Measurements from ENCODE around the gene SLC35E4.
"Not testable (repeated sequence)": the region's sequence is repeated elsewhere in the genome, so short reads cannot be mapped to it uniquely, and the experiment has no call there.

SLC35E4 gene

GRCh38 chr22:30652852-30653251, 17.3 kb downstream of the SLC35E4 start:
- no peak for DNase-seq

GRCh38 chr22:30654361-30654760, 18.8 kb downstream of the SLC35E4 start:
- DNase-seq: no peak

- DNase-seq: no peak
Measured at GRCh38 chr22:30655532-30655931, 20.0 kb downstream of the SLC35E4 start.

- no peak for DNase-seq
Measured at GRCh38 chr22:30662040-30662439, 26.5 kb downstream of the SLC35E4 start.

GRCh38 chr22:30664798-30665197, 29.2 kb downstream of the SLC35E4 start:
- DNase-seq: no peak

- DNase-seq: no peak
Measured at GRCh38 chr22:30665266-30665665, 29.7 kb downstream of the SLC35E4 start.

GRCh38 chr22:30665786-30666185, 30.2 kb downstream of the SLC35E4 start:
- DNase-seq: no peak

GRCh38 chr22:30667107-30667493, 31.5 kb downstream of the SLC35E4 start:
- DNase-seq: no peak

- DNase-seq: peak; percentile 78 to 89
Measured at GRCh38 chr22:30667494-30668385, 32.2 kb downstream of the SLC35E4 start, which contains the start of gene DUSP18. Gene DUSP18 (minus strand): TSS chr22:30667875. CDS start chr22:30664003, 3,872 bp downstream.

GRCh38 chr22:30668386-30668710, 32.8 kb downstream of the SLC35E4 start:
- no peak for DNase-seq

GRCh38 chr22:30671071-30671470, 35.5 kb downstream of the SLC35E4 start:
- no peak for DNase-seq

- no peak for DNase-seq
Measured at GRCh38 chr22:30673136-30673535, 37.6 kb downstream of the SLC35E4 start.

GRCh38 chr22:30674482-30674881, 38.9 kb downstream of the SLC35E4 start:
- no peak for DNase-seq

GRCh38 chr22:30675436-30675835, 39.9 kb downstream of the SLC35E4 start:
- DNase-seq: no peak

GRCh38 chr22:30676565-30676964, 41.0 kb downstream of the SLC35E4 start:
- not testable (repeated sequence) for DNase-seq

GRCh38 chr22:30679895-30680690, 44.5 kb downstream of the SLC35E4 start:
- DNase-seq: not testable (repeated sequence)

- no peak for DNase-seq
Measured at GRCh38 chr22:30680991-30681770, 45.6 kb downstream of the SLC35E4 start.

GRCh38 chr22:30681831-30682230, 46.2 kb downstream of the SLC35E4 start:
- no peak for DNase-seq

GRCh38 chr22:30685178-30685577, 49.6 kb downstream of the SLC35E4 start:
- DNase-seq: no peak

GRCh38 chr22:30687358-30687757, 51.8 kb downstream of the SLC35E4 start:
- DNase-seq: no peak

GRCh38 chr22:30689622-30690021, 54.0 kb downstream of the SLC35E4 start:
- no peak for DNase-seq

- DNase-seq: no peak
Measured at GRCh38 chr22:30691204-30691603, 55.6 kb downstream of the SLC35E4 start.

GRCh38 chr22:30694171-30694639, 58.6 kb downstream of the SLC35E4 start:
- peak; percentile 46 to 54 for DNase-seq
